Fibroblast of mammary gland (primary cell): ENCODE measurements around the gene TEN1.

ENCODE experiments used
- DNase-seq: peaks from one replicate; pipeline ENCODE4 v3.0.0-alpha.2; 2010; ENCODE audit warnings: low read depth
- H3K4me3 ChIP-seq: 2 replicates; pipeline ENCODE4 v1.5.1; 2011; ENCODE audit warnings: low read depth, mild to moderate bottlenecking, low read length, moderate library complexity; ENCODE audit not compliant: control insufficient read depth
- CTCF ChIP-seq: conservative IDR thresholded peaks from 2 replicates; pipeline ENCODE4 v1.5.1; 2011; ENCODE audit warnings: low read depth, low read length, inconsistent platforms; ENCODE audit not compliant: control insufficient read depth, insufficient read depth

The TEN1 gene

GRCh38 chr17:75978938-75979704 lies at the start of gene TEN1, which contains the start of gene ACOX1:
Gene TEN1, plus strand, starts transcription at chr17:75979240. Its CDS starts 6,953 bp downstream, at chr17:75986193.
Gene ACOX1, minus strand, starts transcription at chr17:75979166. Its CDS starts 93 bp downstream, at chr17:75979073.
- peak; percentile 1 for TF ChIP-seq CTCF
- peak within 1 kb of the TSS; percentile 88 for H3K4me3 ChIP-seq
- peak; percentile 94 for DNase-seq

- no peak for DNase-seq
- no peak for TF ChIP-seq CTCF
- H3K4me3 ChIP-seq = no peak overlapping the region
Measured at GRCh38 chr17:75931062-75931461, 48.0 kb upstream of the TEN1 start.

GRCh38 chr17:75932852-75933251 lies 46.2 kb upstream of the TEN1 start:
- TF ChIP-seq CTCF = no peak
- DNase-seq = no peak
- no peak overlapping the region for H3K4me3 ChIP-seq

- H3K4me3 ChIP-seq = no peak overlapping the region
- DNase-seq = peak; percentile 47
- no peak for TF ChIP-seq CTCF
Measured at GRCh38 chr17:75933808-75934207, 45.2 kb upstream of the TEN1 start.

- no peak for TF ChIP-seq CTCF
- no peak overlapping the region for H3K4me3 ChIP-seq
- DNase-seq = no peak
Measured at GRCh38 chr17:75937652-75938051, 41.4 kb upstream of the TEN1 start.

- TF ChIP-seq CTCF = no peak
- peak within 1 kb of the TSS; percentile 78 for H3K4me3 ChIP-seq
- DNase-seq = peak; percentile 90
Measured at GRCh38 chr17:75940727-75941441, 38.2 kb upstream of the TEN1 start, which contains the start of gene FBF1. Gene FBF1, minus strand, starts transcription at chr17:75941042. Its CDS starts 2,893 bp downstream, at chr17:75938149.
